Hepatocyte (in vitro differentiated cells): ENCODE results near the gene JARID2.

Source experiments
- EZH2 ChIP-seq: fragments of 200-600 bp; sonication (generic); IDR thresholded peaks from 2 replicates; pipeline ENCODE4 v1.6.1; 2016; ENCODE audit warnings: antibody characterized with exemption, mild to moderate bottlenecking, borderline replicate concordance
- TF ChIP-seq, protein P1 (sequence below): fragments of 200-600 bp; sonication (generic); IDR thresholded peaks from 2 replicates; pipeline ENCODE4 v1.5.1; 2016; ENCODE audit warnings: antibody characterized with exemption, mild to moderate bottlenecking; ENCODE audit not compliant: poor library complexity

DNA sequence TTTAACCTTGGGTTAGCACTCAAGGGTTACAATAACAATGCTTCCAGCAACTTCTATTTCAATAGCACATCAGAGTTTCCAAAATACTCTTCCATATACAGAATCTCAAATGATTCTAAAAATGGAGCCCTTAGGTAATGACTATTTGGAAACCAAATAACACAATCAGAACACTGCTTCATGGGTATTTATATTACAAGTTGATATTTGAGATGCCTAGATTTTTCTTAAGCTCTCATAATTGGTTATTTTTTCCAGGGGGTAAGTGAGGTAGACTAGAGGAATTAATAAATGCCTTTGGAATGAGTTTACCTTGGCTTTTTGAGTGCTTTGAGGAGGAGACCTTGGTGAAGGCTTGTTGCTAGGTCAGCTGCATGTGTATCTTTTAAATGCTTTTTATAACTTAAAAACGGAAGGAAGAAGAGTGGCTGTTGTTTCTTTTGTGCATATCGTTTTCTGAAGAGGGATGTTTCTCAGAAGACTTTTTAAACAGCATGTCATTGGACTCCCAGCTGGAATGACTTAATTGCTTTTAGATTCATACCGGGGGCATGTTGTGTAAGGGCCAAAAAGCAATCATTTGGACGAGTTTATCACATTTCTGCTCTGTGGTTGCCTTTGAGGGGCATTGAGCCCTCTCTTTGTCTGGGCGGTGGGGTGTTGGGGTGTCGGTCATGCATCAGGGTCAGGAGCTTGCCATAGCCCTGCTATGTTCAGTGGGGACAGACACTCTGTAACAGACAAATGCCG, 230.9 kb downstream of the JARID2 start:
- TF ChIP-seq EZH2: no peak
- TF ChIP-seq, protein P1, sequence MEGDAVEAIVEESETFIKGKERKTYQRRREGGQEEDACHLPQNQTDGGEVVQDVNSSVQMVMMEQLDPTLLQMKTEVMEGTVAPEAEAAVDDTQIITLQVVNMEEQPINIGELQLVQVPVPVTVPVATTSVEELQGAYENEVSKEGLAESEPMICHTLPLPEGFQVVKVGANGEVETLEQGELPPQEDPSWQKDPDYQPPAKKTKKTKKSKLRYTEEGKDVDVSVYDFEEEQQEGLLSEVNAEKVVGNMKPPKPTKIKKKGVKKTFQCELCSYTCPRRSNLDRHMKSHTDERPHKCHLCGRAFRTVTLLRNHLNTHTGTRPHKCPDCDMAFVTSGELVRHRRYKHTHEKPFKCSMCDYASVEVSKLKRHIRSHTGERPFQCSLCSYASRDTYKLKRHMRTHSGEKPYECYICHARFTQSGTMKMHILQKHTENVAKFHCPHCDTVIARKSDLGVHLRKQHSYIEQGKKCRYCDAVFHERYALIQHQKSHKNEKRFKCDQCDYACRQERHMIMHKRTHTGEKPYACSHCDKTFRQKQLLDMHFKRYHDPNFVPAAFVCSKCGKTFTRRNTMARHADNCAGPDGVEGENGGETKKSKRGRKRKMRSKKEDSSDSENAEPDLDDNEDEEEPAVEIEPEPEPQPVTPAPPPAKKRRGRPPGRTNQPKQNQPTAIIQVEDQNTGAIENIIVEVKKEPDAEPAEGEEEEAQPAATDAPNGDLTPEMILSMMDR: no peak
